ENCODE results near the gene ZHX3.
"Not testable (repeated sequence)": the region's sequence is repeated elsewhere in the genome, so short reads cannot be mapped to it uniquely, and the experiment has no call there.

ZHX3 gene

DNA sequence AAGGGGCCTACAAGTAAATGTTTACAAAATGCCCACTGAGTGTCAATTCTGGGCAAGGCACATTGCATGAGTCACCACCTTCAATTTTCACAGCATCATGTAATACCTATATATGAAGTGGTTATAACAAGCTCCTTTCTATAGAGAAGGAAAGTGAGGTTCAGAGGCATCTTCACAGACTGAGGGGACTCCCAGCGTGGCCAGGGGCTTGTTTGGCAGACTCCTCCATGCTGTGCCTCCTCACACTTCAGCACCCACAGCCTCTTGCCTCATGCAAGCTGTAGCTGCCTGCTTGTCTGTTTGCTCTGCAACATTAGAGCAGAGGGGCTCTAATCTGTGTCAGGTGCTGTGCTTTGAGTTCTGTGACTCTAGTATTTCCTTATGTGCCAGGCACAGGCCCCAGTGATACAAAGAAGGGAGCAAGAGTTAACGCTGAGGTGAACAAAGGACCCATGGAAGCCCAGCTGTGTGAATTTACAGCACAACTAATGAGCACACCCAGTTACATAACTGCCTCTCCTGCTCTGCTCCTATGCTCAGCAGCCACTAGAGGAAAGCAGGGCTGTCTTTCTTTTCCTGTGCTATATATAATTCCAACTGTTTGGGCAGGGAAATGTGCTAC is 72.3 kb downstream of the ZHX3 start:
- DNase-seq (ENCODE audit: low spot score) = no peak
- peak overlapping the region; percentile 80 to 97 for H3K27ac ChIP-seq
- no peak overlapping the region for H3K4me3 ChIP-seq
- TF ChIP-seq, protein P1, sequence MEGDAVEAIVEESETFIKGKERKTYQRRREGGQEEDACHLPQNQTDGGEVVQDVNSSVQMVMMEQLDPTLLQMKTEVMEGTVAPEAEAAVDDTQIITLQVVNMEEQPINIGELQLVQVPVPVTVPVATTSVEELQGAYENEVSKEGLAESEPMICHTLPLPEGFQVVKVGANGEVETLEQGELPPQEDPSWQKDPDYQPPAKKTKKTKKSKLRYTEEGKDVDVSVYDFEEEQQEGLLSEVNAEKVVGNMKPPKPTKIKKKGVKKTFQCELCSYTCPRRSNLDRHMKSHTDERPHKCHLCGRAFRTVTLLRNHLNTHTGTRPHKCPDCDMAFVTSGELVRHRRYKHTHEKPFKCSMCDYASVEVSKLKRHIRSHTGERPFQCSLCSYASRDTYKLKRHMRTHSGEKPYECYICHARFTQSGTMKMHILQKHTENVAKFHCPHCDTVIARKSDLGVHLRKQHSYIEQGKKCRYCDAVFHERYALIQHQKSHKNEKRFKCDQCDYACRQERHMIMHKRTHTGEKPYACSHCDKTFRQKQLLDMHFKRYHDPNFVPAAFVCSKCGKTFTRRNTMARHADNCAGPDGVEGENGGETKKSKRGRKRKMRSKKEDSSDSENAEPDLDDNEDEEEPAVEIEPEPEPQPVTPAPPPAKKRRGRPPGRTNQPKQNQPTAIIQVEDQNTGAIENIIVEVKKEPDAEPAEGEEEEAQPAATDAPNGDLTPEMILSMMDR (IDR thresholded peaks at IDR 0.05) = no peak

DNA sequence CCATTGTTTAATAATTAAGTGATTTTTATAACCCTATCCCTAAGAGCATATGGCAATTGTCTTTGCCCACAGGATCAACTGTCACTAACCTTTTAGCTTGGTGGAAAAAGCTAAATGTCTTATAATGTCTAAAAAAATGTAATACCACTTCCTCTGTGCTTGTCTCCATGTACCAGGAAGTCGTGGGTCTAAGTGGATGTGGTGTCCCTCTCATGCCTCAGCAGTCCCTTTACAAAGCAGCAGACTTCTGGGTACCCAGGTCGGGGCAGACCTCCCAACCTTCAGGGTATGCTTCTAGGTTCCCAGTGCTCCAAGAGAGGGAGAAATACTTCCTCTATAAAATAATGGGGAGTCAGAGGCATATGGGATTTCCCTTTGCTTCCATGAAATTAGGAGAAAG is 74.7 kb downstream of the ZHX3 start:
- TF ChIP-seq, protein P1 (IDR thresholded peaks at IDR 0.05) = no peak
- DNase-seq (ENCODE audit: low spot score) = no peak
- Histone ChIP-seq H3K27ac (peak overlapping the region in 1 of 2 donors; percentile 8), H3K4me3 (no peak overlapping the region)

DNA sequence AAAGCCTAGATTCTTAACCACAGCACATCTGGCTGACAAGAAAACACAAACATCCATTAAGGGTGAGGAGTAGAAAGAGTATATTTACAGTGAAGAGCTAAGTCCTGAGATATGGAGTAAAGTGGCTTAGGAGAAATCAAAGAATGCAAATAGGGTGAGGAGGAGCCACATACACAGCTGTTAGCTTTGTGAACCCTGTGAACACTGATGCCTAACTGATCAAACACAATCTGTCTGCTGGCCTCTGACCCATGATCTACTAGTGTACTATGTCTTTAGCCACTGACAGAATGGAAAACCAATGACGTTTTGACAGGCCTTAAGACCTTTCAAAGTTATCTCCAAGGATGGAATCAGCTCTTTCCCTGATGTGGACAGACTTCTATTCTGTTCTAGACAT is 75.2 kb downstream of the ZHX3 start:
- Histone ChIP-seq H3K4me3 (no peak overlapping the region), H3K27ac (peak overlapping the region in 1 of 2 donors; percentile 8)
- no peak for DNase-seq (ENCODE audit: low spot score)
- TF ChIP-seq, protein P1 (IDR thresholded peaks at IDR 0.05) = no peak

DNA sequence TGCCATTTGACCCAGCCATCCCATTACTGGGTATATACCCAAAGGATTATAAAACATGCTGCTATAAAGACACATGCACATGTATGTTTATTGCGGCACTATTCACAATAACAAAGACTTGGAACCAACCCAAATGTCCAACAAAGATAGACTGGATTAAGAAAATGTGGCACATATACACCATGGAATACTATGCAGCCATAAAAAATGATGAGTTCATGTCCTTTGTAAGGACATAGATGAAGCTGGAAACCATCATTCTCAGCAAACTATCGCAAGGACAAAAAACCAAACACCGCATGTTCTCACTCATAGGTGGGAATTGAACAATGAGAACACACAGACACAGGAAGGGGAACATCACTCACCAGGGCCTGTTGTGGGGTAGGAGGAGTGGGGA is 80.3 kb downstream of the ZHX3 start:
- not testable (repeated sequence) for DNase-seq (ENCODE audit: low spot score); H3K27ac ChIP-seq; H3K4me3 ChIP-seq

DNA sequence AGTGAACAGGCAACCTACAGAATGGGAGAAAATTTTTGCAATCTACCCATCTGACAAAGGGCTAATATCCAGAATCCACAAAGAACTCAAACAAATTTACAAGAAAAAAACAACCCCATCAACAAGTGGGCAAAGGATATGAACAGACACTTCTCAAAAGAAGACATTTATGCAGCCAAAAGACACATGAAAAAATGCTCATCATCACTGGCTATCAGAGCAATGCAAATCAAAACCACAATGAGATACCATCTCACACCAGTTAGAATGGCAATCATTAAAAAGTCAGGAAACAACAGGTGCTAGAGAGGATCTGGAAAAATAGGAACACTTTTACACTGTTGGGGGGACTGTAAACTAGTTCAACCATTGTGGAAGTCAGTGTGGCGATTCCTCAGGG is 80.7 kb downstream of the ZHX3 start:
- not testable (repeated sequence) for DNase-seq (ENCODE audit: low spot score)

DNA sequence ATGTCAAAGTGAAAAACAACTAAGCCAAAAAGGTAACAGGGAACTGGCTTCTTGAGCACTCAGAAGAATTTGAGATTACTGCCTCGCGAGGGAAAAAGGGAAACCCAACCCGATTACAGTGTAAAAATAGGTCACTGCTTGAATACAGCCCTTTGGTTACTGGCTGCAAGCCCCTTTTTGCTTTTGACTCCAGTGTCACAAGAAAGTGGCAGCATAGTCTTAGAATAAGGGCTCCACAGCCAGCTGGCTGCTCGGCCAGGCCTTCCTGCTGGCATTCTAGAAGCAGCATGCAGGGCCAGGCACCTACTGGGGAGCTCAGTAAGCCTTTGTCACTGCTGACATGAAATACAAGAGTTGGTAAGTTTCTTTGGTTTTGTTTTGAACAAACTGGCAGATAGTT is 83.0 kb downstream of the ZHX3 start:
- TF ChIP-seq, protein P1 (IDR thresholded peaks at IDR 0.05) = no peak
- Histone ChIP-seq H3K4me3 (no peak overlapping the region), H3K27ac (peak overlapping the region; percentile 81 to 90)
- DNase-seq (ENCODE audit: low spot score) = peak; percentile 78

More for the DNA sequence above, 80.7 kb downstream of the ZHX3 start:
- H3K27ac ChIP-seq, H3K4me3 ChIP-seq: not testable (repeated sequence)

DNA sequence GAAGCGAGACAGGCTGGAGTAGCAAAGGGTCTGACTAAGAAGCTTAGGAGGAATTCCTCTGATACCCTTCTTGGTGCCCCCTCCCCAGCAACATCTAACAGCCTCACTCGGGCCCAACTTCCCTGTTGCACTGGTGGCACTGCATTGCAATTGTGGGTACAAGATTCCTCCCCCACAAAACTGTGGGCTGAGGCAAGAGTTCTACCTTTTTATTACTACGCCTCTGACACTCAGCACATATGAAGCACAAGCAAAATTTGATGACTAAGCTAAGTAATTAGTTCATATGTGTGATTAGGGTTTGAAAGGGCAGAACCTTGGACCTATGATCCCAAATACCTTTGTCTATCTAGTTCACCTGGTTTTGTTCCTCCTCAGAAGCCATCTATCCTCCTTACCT is 83.5 kb downstream of the ZHX3 start:
- Histone ChIP-seq H3K27ac (peak overlapping the region; percentile 81 to 90), H3K4me3 (peak overlapping the region; percentile 7)
- TF ChIP-seq, protein P1 (IDR thresholded peaks at IDR 0.05) = no peak
- DNase-seq (ENCODE audit: low spot score) = no peak

DNA sequence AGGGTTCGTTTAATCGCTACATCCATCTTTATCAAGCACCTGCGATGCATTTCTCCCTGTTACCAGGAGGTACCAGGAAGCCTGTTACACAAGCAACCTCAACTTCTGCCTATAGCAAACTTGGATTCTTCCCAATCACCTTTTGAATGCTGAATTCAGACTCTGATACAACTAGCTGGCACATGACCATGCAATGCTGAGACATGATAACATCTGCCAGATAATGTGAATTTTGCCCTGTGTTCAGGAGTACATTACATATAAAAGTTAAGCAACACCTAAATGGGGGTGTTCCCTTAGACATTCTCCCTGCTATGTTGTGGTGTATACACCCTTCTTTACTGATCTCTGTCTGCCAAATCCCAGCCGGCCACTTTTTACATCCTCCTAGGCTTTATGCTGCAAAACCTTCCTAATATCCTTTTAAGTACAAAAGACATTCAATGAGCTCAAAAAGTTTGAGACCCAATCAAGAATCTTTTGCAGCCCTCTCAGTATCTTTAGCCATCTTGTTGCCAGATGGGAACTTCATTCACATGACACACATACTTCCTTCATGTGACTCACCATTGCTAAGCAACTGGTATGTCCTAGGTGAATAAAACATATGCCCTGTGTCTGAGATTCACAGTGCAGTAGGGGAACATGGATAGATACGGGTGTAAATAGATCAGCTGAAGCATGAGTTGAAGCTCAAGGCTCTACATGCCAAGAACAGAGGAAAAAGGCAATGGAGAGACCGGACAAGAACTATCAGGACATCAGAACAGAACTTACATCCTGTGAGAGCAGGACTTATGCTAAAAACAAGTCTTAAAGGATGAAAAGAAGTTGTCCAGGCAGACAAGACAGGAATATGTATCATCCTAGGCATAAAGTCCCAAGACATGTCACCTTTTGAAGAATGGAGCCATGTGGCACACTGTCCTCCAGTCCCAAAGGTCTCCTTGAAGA is 84.3 kb downstream of the ZHX3 start:
- no peak for DNase-seq (ENCODE audit: low spot score)
- TF ChIP-seq, protein P1 (IDR thresholded peaks at IDR 0.05) = no peak
- peak overlapping the region; percentile 81 to 90 for H3K27ac ChIP-seq
- H3K4me3 ChIP-seq = peak overlapping the region; percentile 0

Data from coronary artery (tissue), 2 donors.